HepG2 (cell line): ENCODE data around the gene MEF2A. TPM values are rescaled to one million over a fixed set of nuclear protein-coding genes. Genes with fewer than 3 reads are reported as not detected.
A peak's percentile ranks its signal among the peaks of the same experiment; 100 is the strongest.

Experiments
- BATF2 ChIP-seq: sonication (generic); formaldehyde crosslinking; IDR thresholded peaks from 2 replicates; pipeline ENCODE4 v1.8.0; 2022; ENCODE audit warnings: mild to moderate bottlenecking, missing genetic modification reagents, moderate library complexity
- CC2D1A ChIP-seq: sonication (generic); formaldehyde crosslinking; IDR thresholded peaks from 2 replicates; pipeline ENCODE4 v1.8.1; 2023; ENCODE audit warnings: mild to moderate bottlenecking, missing genetic modification reagents
- DR1 ChIP-seq: sonication (generic); formaldehyde crosslinking; IDR thresholded peaks from 2 replicates; pipeline ENCODE4 v1.8.0; 2021; ENCODE audit warnings: mild to moderate bottlenecking, missing genetic modification reagents, inconsistent platforms
- FOXA1 ChIP-seq, 2 experiments: fragments of 450-650 bp in 1 of 2; sonication (generic) in 1 of 2; formaldehyde crosslinking in 1 of 2; IDR thresholded peaks; 2 replicates each; pipeline versions ENCODE4 v1.4.0 to v1.6.1; 2016 to 2020; ENCODE audit warnings: missing genetic modification reagents in 1 of 2
- FOXP1 ChIP-seq, 2 experiments: fragments of 450-650 bp in 1 of 2; IDR thresholded peaks; 2 replicates each; pipeline ENCODE4 v1.6.1; 2017 to 2018; ENCODE audit warnings: antibody characterized with exemption in 1 of 2
- GTF2F1 ChIP-seq: fragments of 150-350 bp; IDR thresholded peaks from 2 replicates; pipeline ENCODE4 v1.6.1; 2014; ENCODE audit warnings: low read length
- HNRNPL ChIP-seq: fragments of 200-400 bp; formaldehyde crosslinking; IDR thresholded peaks from 2 replicates; pipeline ENCODE4 v1.6.1; 2017; ENCODE audit warnings: mild to moderate bottlenecking, low read depth, low read length
- IKZF4 ChIP-seq: sonication (generic); formaldehyde crosslinking; IDR thresholded peaks from 2 replicates; pipeline ENCODE4 v1.5.1; 2020; ENCODE audit warnings: borderline replicate concordance, mild to moderate bottlenecking, low read depth, missing genetic modification reagents; ENCODE audit errors: not compliant biosample characterization
- IKZF5 ChIP-seq: IDR thresholded peaks from 2 replicates; pipeline ENCODE4 v1.6.1; 2018; ENCODE audit warnings: missing genetic modification reagents, mild to moderate bottlenecking, missing compliant biosample characterization
- MXD4 ChIP-seq: IDR thresholded peaks from 2 replicates; pipeline ENCODE4 v1.6.1; 2016; ENCODE audit warnings: mild to moderate bottlenecking, missing biosample characterization, missing genetic modification reagents
- NONO ChIP-seq, 2 experiments: fragments of 450-650 bp in 1 of 2; sonication (generic) in 1 of 2; formaldehyde crosslinking in 1 of 2; IDR thresholded peaks in 1 of 2; conservative IDR thresholded peaks in 1 of 2; 2 replicates each; pipeline versions ENCODE4 v1.6.1 to v1.8.0; 2017 to 2022; ENCODE audit warnings: mild to moderate bottlenecking in 1 of 2, missing genetic modification reagents in 1 of 2, moderate library complexity in 1 of 2
- NR2F2 ChIP-seq: IDR thresholded peaks from 2 replicates; pipeline ENCODE4 v1.6.1; 2012; ENCODE audit warnings: low read depth, inconsistent platforms, borderline replicate concordance
- NR2F6 ChIP-seq, 2 experiments: IDR thresholded peaks; 2 replicates each; pipeline ENCODE4 v1.6.1; 2016; ENCODE audit warnings: antibody characterized with exemption in 1 of 2, mild to moderate bottlenecking in 1 of 2
- PBX2 ChIP-seq: IDR thresholded peaks from 2 replicates; pipeline ENCODE4 v1.6.1; 2016; ENCODE audit warnings: control low read depth
- PHF21A ChIP-seq: sonication (generic); formaldehyde crosslinking; IDR thresholded peaks from 2 replicates; pipeline ENCODE4 v1.5.0; 2020; ENCODE audit warnings: mild to moderate bottlenecking, missing genetic modification reagents
- PITX1 ChIP-seq: sonication (generic); formaldehyde crosslinking; IDR thresholded peaks from 2 replicates; pipeline ENCODE4 v1.5.1; 2020; ENCODE audit warnings: mild to moderate bottlenecking, missing genetic modification reagents
- RNF2 ChIP-seq: fragments of 450-650 bp; conservative IDR thresholded peaks from 2 replicates; pipeline ENCODE4 v1.6.1; 2016; ENCODE audit warnings: low read depth
- SALL1 ChIP-seq: sonication (generic); formaldehyde crosslinking; IDR thresholded peaks from 2 replicates; pipeline ENCODE4 v1.8.0; 2022; ENCODE audit warnings: mild to moderate bottlenecking, missing genetic modification reagents
- YEATS4 ChIP-seq: sonication (generic); formaldehyde crosslinking; IDR thresholded peaks from 2 replicates; pipeline ENCODE4 v1.4.0; 2020; ENCODE audit warnings: missing genetic modification reagents, borderline replicate concordance
- ZFP36L2 ChIP-seq: sonication (generic); formaldehyde crosslinking; IDR thresholded peaks from 2 replicates; pipeline ENCODE4 v1.4.0; 2020; ENCODE audit warnings: missing genetic modification reagents
- ZMYM3 ChIP-seq: sonication (generic); formaldehyde crosslinking; IDR thresholded peaks from 2 replicates; pipeline ENCODE4 v1.5.1; 2020; ENCODE audit warnings: mild to moderate bottlenecking, missing genetic modification reagents
- ZNF383 ChIP-seq: sonication (generic); formaldehyde crosslinking; IDR thresholded peaks from 2 replicates; pipeline ENCODE4 v1.4.0; 2020; ENCODE audit warnings: missing genetic modification reagents, mild to moderate bottlenecking, borderline replicate concordance
- ZNF431 ChIP-seq: sonication (generic); formaldehyde crosslinking; IDR thresholded peaks from 2 replicates; pipeline ENCODE4 v1.9.0; 2022; ENCODE audit warnings: missing genetic modification reagents, low read depth, mild to moderate bottlenecking, borderline replicate concordance
- ZNF530 ChIP-seq: sonication (generic); formaldehyde crosslinking; IDR thresholded peaks from 2 replicates; pipeline ENCODE4 v1.5.0; 2020; ENCODE audit warnings: low read depth, mild to moderate bottlenecking, missing genetic modification reagents
- ZNF543 ChIP-seq: sonication (generic); formaldehyde crosslinking; IDR thresholded peaks from 2 replicates; pipeline ENCODE4 v1.4.0; 2020; ENCODE audit warnings: mild to moderate bottlenecking, missing genetic modification reagents
- ZNF550 ChIP-seq: sonication (generic); formaldehyde crosslinking; IDR thresholded peaks from 2 replicates; pipeline ENCODE4 v1.4.0; 2020; ENCODE audit warnings: mild to moderate bottlenecking, missing genetic modification reagents, borderline replicate concordance
- ZNF615 ChIP-seq: sonication (generic); formaldehyde crosslinking; IDR thresholded peaks from 2 replicates; pipeline ENCODE4 v1.5.0; 2020; ENCODE audit warnings: mild to moderate bottlenecking, missing genetic modification reagents, borderline replicate concordance
- ZNF670 ChIP-seq: sonication (generic); formaldehyde crosslinking; IDR thresholded peaks from 2 replicates; pipeline ENCODE4 v1.8.0; 2022; ENCODE audit warnings: mild to moderate bottlenecking, missing genetic modification reagents, borderline replicate concordance
- ZSCAN31 ChIP-seq: sonication (generic); formaldehyde crosslinking; IDR thresholded peaks from 2 replicates; pipeline ENCODE4 v1.5.0; 2020; ENCODE audit warnings: low read depth, mild to moderate bottlenecking, missing genetic modification reagents
- polyA plus RNA-seq, 8 experiments: library from polyadenylated mRNA; depleted of rRNA in 3 of 8; stranded (reverse) in 7 of 8; unstranded in 1 of 8; fragments of >200 nt; fragmentation: Illumina TruSeq in 4 of 8; extraction: Trizol in 4 of 8; gene quantifications; 2 replicates each; pipeline versions ENCODE4 v1.2.1 to v1.2.3, GENCODE V29; 2011 to 2016; ENCODE audit warnings: low read depth in 4 of 8, missing spikeins in 1 of 8, mixed read lengths in 1 of 8; ENCODE audit not compliant: insufficient read depth in 1 of 8
- total RNA-seq, 5 experiments: library from RNA; depleted of rRNA; stranded (reverse); fragments of >200 nt; fragmentation: Illumina TruSeq; extraction: Trizol; gene quantifications; 2 replicates each; pipeline ENCODE4 v1.2.3, GENCODE V29; 2016; ENCODE audit warnings: low read depth in 1 of 5

The MEF2A gene
- total and polyA plus RNA-seq, 2 of the 13 experiments (the other 11 are each of a cell fraction or from before 2014, with no cell fraction given), result 15.2 to 24.4 TPM

- TF ChIP-seq BATF2 (CRISPR knock-in tag) (no peak), GTF2F1 (no peak), ZNF431 (CRISPR knock-in tag) (no peak), RNF2 (no peak), MXD4 (no peak), ZNF550 (no peak), ZNF383 (no peak), ZSCAN31 (CRISPR knock-in tag) (no peak), ZNF530 (CRISPR knock-in tag) (no peak), CC2D1A (CRISPR knock-in tag) (no peak), ZNF543 (no peak), NR2F6 (IDR thresholded peaks at IDR 0.05) (no peak), NR2F6 (CRISPR knock-in tag; IDR thresholded peaks at IDR 0.05) (no peak; the same call in 1 of the 2 replicates), HNRNPL (no peak), ZMYM3 (peak; percentile 91), ZFP36L2 (CRISPR knock-in tag) (no peak), ZNF615 (CRISPR knock-in tag) (no peak), SALL1 (CRISPR knock-in tag) (peak; percentile 45; the same call in 1 of the 2 replicates), PITX1 (CRISPR knock-in tag) (no peak), PBX2 (CRISPR knock-in tag) (no peak), PHF21A (CRISPR knock-in tag) (no peak), IKZF4 (no peak), ZNF670 (no peak), FOXA1 (IDR thresholded peaks at IDR 0.05) (no peak), FOXA1 (CRISPR knock-in tag; IDR thresholded peaks at IDR 0.05) (no peak), IKZF5 (CRISPR knock-in tag) (no peak), DR1 (CRISPR knock-in tag) (no peak), YEATS4 (0 out of 2 replicates have a peak, but pooled peaks have one; percentile 15), FOXP1 (IDR thresholded peaks at IDR 0.05) (no peak), FOXP1 (CRISPR knock-in tag; IDR thresholded peaks at IDR 0.05) (0 out of 2 replicates have a peak, but pooled peaks have one; percentile 19), NR2F2 (no peak), NONO (IDR thresholded peaks at IDR 0.05) (no peak), NONO (CRISPR knock-in tag; conservative IDR thresholded peaks at IDR 0.05) (no peak)
Measured at GRCh38 chr15:99738021-99738847, 172.4 kb downstream of the MEF2A start (continued).
